ENCODE data around the gene STRBP.

STRBP gene

DNA sequence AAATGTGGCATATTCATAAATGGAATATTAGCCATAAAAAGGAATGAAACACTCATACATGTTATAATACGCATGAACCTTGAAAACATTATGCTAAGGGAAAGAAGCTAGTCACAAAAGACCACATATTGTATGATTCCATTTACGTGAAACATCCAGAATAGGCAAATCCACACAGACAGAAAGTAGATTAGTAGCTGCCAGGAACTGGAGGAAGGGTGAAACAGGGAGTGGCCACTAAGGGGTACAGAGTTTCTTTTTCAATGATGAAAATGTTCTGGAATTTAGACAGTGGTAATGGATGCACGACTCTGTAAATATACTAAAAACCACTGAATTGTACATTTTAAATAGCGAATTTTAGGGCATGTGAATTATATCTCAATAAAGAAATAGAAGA is 39.4 kb downstream of the STRBP start:
- H3K9ac ChIP-seq (ENCODE audit: low read length): no peak overlapping the region
- no peak for DNase-seq
- no peak overlapping the region for H2AFZ ChIP-seq (ENCODE audit: low read length)
- H4K20me1 ChIP-seq (ENCODE audit: insufficient read depth, low read length): no peaks in the 10 kb centered on the region
- no peaks in the 10 kb centered on the region for H3K27me3 ChIP-seq (replicated peaks; ENCODE audit: insufficient read depth, low read length)
- H3K79me2 ChIP-seq (ENCODE audit: low read length): peaks cover 85% of the 10 kb centered on the region
- H3K4me1 ChIP-seq (ENCODE audit: low read length): peaks cover 22% of the 10 kb centered on the region
- H3K9me2 ChIP-seq (replicated peaks; ENCODE audit: insufficient read depth, low read length): no peaks in the 10 kb centered on the region
- H3K9me3 ChIP-seq (replicated peaks; ENCODE audit: insufficient read depth, low read length): no peaks in the 10 kb centered on the region
- H3K4me2 ChIP-seq (ENCODE audit: low read depth, low read length): no peak overlapping the region
- no peak overlapping the region for H3K4me3 ChIP-seq (ENCODE audit: low read length)
- no peak overlapping the region for H3K27ac ChIP-seq (ENCODE audit: low read length)
- no peaks in the 10 kb centered on the region for H3K36me3 ChIP-seq (replicated peaks; ENCODE audit: insufficient read depth, low read length)
- no peak for TF ChIP-seq EZH2phosphoT487 (IDR thresholded peaks at IDR 0.05; ENCODE audit: low read length)
- peaks cover 23% of the 10 kb centered on the region for H3F3A ChIP-seq (ENCODE audit: insufficient read depth, low read length)

DNA sequence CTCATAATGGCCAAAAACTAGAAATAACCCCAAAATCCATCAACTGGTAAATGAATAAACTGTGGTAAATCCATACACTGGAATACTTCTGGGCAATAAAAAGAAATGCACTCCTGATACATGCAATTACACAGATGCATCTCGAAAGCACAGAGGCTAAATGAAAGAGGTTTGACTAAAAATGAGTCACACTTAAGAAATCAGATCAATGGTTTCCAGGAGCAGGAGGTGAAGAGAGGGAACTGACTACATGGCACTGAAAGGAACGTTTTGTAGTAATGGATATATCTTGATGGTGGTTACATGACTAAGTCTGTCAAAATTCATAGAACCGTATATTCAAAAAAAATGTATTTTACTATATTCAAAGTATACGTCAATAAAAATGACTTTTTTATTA is 42.4 kb downstream of the STRBP start:
- no peaks in the 10 kb centered on the region for H3K27me3 ChIP-seq (replicated peaks; ENCODE audit: insufficient read depth, low read length)
- no peaks in the 10 kb centered on the region for H3K9me3 ChIP-seq (replicated peaks; ENCODE audit: insufficient read depth, low read length)
- no peaks in the 10 kb centered on the region for H3K36me3 ChIP-seq (replicated peaks; ENCODE audit: insufficient read depth, low read length)
- DNase-seq: no peak
- no peak overlapping the region for H3K4me3 ChIP-seq (ENCODE audit: low read length)
- no peaks in the 10 kb centered on the region for H4K20me1 ChIP-seq (ENCODE audit: insufficient read depth, low read length)
- no peaks in the 10 kb centered on the region for H3K9me2 ChIP-seq (replicated peaks; ENCODE audit: insufficient read depth, low read length)
- H3K79me2 ChIP-seq (ENCODE audit: low read length): peaks cover 81% of the 10 kb centered on the region
- TF ChIP-seq EZH2 (optimal IDR thresholded peaks at IDR 0.05; ENCODE audit: low read depth, low read length) (no peak), EZH2phosphoT487 (IDR thresholded peaks at IDR 0.05; ENCODE audit: low read length) (no peak)
- TF ChIP-seq, protein P1, sequence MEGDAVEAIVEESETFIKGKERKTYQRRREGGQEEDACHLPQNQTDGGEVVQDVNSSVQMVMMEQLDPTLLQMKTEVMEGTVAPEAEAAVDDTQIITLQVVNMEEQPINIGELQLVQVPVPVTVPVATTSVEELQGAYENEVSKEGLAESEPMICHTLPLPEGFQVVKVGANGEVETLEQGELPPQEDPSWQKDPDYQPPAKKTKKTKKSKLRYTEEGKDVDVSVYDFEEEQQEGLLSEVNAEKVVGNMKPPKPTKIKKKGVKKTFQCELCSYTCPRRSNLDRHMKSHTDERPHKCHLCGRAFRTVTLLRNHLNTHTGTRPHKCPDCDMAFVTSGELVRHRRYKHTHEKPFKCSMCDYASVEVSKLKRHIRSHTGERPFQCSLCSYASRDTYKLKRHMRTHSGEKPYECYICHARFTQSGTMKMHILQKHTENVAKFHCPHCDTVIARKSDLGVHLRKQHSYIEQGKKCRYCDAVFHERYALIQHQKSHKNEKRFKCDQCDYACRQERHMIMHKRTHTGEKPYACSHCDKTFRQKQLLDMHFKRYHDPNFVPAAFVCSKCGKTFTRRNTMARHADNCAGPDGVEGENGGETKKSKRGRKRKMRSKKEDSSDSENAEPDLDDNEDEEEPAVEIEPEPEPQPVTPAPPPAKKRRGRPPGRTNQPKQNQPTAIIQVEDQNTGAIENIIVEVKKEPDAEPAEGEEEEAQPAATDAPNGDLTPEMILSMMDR (IDR thresholded peaks at IDR 0.05; ENCODE audit: low read length): no peak
- H3F3A ChIP-seq (ENCODE audit: insufficient read depth, low read length): peaks cover 23% of the 10 kb centered on the region
- peak overlapping the region; percentile 10; the same call in 1 of the 2 replicates for H3K9ac ChIP-seq (ENCODE audit: low read length)
- H3K4me2 ChIP-seq (ENCODE audit: low read depth, low read length): peak overlapping the region; percentile 34; the same call in 1 of the 2 replicates
- peak overlapping the region; percentile 79; the same call in 1 of the 2 replicates for H3K27ac ChIP-seq (ENCODE audit: low read length)
- H2AFZ ChIP-seq (ENCODE audit: low read length): no peak overlapping the region
- H3K4me1 ChIP-seq (ENCODE audit: low read length): peaks cover 25% of the 10 kb centered on the region

DNA sequence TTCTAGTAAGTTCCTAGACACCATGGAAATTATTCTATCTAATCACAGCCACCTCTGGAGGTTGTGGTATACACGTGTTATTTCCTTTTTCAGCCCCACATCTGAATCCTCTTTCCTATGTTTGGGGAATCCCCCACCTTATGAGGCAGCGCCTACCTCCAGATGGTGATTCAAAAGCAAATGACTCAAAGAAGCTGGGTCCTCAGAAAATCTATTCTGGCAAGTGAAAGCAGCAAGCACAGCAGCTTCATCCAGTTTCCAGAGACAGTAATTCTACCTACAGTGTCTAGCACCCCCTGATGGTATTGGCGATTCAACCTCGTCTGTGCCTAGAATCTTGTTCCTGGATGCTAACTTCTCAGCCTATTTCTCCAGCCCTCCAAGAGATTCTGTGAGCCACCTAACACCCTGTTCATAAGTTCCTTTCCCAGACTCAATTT is 43.0 kb downstream of the STRBP start:
- peak; percentile 96 for DNase-seq
- H3K9me2 ChIP-seq (replicated peaks; ENCODE audit: insufficient read depth, low read length): no peaks in the 10 kb centered on the region
- no peaks in the 10 kb centered on the region for H3K9me3 ChIP-seq (replicated peaks; ENCODE audit: insufficient read depth, low read length)
- H4K20me1 ChIP-seq (ENCODE audit: insufficient read depth, low read length): no peaks in the 10 kb centered on the region
- H3K4me3 ChIP-seq (ENCODE audit: low read length): peak overlapping the region; percentile 25
- H3K4me2 ChIP-seq (ENCODE audit: low read depth, low read length): peak overlapping the region; percentile 64
- TF ChIP-seq EZH2phosphoT487 (IDR thresholded peaks at IDR 0.05; ENCODE audit: low read length): no peak
- TF ChIP-seq, protein P1 (IDR thresholded peaks at IDR 0.05; ENCODE audit: low read length): peak; percentile 82
- no peak for TF ChIP-seq EZH2 (optimal IDR thresholded peaks at IDR 0.05; ENCODE audit: low read depth, low read length)
- H3K9ac ChIP-seq (ENCODE audit: low read length): peak overlapping the region; percentile 47; the same call in 1 of the 2 replicates
- H3K36me3 ChIP-seq (replicated peaks; ENCODE audit: insufficient read depth, low read length): no peaks in the 10 kb centered on the region
- H3K4me1 ChIP-seq (ENCODE audit: low read length): peaks cover 25% of the 10 kb centered on the region
- peaks cover 79% of the 10 kb centered on the region for H3K79me2 ChIP-seq (ENCODE audit: low read length)
- no peak overlapping the region for H2AFZ ChIP-seq (ENCODE audit: low read length)
- no peaks in the 10 kb centered on the region for H3K27me3 ChIP-seq (replicated peaks; ENCODE audit: insufficient read depth, low read length)
- H3F3A ChIP-seq (ENCODE audit: insufficient read depth, low read length): peaks cover 23% of the 10 kb centered on the region
- peak overlapping the region; percentile 79; the same call in 1 of the 2 replicates for H3K27ac ChIP-seq (ENCODE audit: low read length)

DNA sequence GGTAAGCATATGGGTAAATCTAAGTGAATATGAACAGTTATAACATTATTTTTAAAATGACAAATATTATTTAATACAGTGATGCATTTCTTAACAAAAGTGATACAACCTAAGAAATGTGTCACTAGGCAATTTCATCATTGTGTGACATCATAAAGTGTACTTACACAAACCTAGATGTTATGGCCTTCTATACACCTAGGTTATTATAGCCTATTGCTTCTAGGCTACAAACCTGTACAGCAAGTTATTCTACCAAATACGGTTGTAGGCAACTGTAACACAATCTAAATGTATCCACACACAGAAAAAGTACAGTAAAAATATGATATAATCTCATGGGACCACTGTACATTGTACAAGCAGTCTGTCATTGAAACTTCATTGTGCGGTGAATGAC is 48.3 kb downstream of the STRBP start:
- DNase-seq: no peak
- no peaks in the 10 kb centered on the region for H4K20me1 ChIP-seq (ENCODE audit: insufficient read depth, low read length)
- TF ChIP-seq EZH2phosphoT487 (IDR thresholded peaks at IDR 0.05; ENCODE audit: low read length) (no peak), EZH2 (optimal IDR thresholded peaks at IDR 0.05; ENCODE audit: low read depth, low read length) (no peak)
- TF ChIP-seq, protein P1 (IDR thresholded peaks at IDR 0.05; ENCODE audit: low read length): no peak
- no peaks in the 10 kb centered on the region for H3K27me3 ChIP-seq (replicated peaks; ENCODE audit: insufficient read depth, low read length)
- H3K4me1 ChIP-seq (ENCODE audit: low read length): peaks cover 31% of the 10 kb centered on the region
- no peak overlapping the region for H2AFZ ChIP-seq (ENCODE audit: low read length)
- peaks cover 77% of the 10 kb centered on the region for H3K79me2 ChIP-seq (ENCODE audit: low read length)
- H3K9me3 ChIP-seq (replicated peaks; ENCODE audit: insufficient read depth, low read length): no peaks in the 10 kb centered on the region
- H3F3A ChIP-seq (ENCODE audit: insufficient read depth, low read length): peaks cover 9% of the 10 kb centered on the region
- no peaks in the 10 kb centered on the region for H3K36me3 ChIP-seq (replicated peaks; ENCODE audit: insufficient read depth, low read length)
- no peak overlapping the region for H3K4me2 ChIP-seq (ENCODE audit: low read depth, low read length)
- no peak overlapping the region for H3K27ac ChIP-seq (ENCODE audit: low read length)
- H3K9ac ChIP-seq (ENCODE audit: low read length): no peak overlapping the region
- no peaks in the 10 kb centered on the region for H3K9me2 ChIP-seq (replicated peaks; ENCODE audit: insufficient read depth, low read length)
- no peak overlapping the region for H3K4me3 ChIP-seq (ENCODE audit: low read length)
